Amniotic stem cell (primary cell): Measurements from ENCODE around the gene HELZ.
"Not testable (repeated sequence)": the region's sequence is repeated elsewhere in the genome, so short reads cannot be mapped to it uniquely, and the experiment has no call there.

Experiments
- DNase-seq: peaks from one replicate; lab custom pipeline; 2025; lab: John Stamatoyannopoulos, UW

Gene HELZ

GRCh38 chr17:67229109-67229955 lies 15.7 kb downstream of the HELZ start:
- DNase-seq = no peak

GRCh38 chr17:67227488-67227887 lies 17.5 kb downstream of the HELZ start:
- no peak for DNase-seq

DNA sequence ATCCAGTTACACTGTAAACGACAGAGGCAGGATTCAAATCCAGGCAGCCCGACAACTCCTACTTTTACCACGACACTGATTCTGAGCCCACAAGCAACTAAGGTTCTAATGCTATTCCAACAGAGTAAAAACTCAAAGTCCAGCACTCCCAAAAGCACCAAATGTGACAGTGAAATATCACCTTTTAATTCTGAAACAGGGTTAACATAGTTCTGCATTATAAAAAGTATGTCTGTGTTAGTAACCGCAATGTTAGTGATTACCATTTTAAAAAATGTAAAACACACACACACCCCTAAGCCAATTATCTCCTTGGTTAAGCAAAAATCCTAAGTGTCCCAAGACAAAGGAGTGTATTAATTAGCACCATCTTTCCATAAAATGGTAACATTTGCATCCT lies 19.7 kb downstream of the HELZ start:
- no peak for DNase-seq

- DNase-seq = no peak
Observed at GRCh38 chr17:67224736-67225135, 20.3 kb downstream of the HELZ start.

DNA sequence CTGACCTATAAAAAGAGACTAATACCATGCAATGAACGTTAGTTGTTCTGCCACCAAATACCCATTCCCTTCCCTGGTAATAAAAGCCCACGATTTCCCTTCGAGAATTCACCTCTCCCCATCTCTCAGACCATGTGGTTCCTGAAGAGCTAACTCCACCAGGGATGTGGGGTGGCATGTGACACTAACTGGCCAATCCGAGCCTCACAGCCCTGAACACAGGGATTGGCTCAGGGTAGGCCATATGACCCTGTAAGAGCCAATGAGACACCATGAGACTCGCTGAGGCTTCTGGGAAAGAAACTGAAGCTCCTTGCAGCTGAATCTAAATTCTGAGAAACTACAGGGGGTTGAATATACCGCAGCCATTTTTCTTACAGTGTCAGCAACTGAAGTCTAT lies 21.1 kb downstream of the HELZ start:
- no peak for DNase-seq

- no peak for DNase-seq
Observed at GRCh38 chr17:67221062-67221998, 23.7 kb downstream of the HELZ start.

- DNase-seq = no peak
Observed at GRCh38 chr17:67218385-67218950, 26.5 kb downstream of the HELZ start.

DNA sequence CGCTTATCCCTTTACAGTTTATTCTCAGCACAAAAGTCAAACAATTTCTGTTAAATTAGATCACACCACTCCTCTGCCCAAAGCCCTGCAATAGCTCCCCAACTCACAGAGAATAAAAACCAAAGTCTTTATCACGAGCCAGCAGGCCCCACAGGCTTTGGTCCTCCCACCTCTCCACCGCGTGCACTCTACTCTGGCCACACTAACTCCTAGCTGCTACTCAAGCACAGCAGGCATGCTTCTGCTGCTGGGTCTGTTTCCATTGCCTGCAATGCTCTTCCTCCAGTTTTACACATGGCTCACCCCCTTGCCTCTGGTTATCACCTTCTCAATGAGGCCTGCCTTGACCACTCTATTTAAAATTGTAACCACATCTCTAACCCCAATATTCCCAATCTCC lies 27.6 kb downstream of the HELZ start:
- no peak for DNase-seq

DNA sequence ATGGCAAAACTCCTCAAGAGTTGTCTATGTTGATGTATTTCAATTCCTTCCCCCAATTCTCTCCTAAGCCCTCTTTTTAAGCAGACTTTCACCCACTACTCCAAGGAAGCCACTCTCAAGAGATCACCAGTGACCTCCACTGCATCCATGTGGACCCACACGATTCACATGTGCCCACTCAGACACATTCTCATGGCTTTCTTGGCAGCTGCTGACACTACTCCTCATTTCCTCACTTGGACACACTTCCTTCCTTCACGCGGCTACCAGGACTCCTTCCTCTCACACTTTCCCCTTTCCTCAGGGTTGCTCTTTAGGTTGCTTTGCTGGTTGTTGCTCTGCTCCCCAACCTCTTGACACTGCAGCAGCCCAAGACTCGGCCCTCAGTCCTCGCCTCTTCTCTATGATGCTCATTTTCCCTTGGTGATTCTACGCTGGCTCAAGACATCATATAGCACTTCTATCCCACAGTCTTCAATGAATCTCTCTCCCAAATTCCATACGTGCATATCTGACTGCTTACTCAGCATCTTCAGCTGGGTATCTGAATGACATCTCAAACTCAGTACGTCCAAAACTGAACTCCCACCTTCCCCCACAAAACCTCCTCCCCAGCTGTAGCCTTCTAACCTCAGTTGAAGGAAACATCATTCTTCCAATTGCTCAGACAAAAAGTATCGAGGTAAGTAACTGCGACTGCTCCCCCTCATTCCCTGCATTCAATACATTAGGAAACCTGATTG lies 28.2 kb downstream of the HELZ start:
- DNase-seq = no peak

DNA sequence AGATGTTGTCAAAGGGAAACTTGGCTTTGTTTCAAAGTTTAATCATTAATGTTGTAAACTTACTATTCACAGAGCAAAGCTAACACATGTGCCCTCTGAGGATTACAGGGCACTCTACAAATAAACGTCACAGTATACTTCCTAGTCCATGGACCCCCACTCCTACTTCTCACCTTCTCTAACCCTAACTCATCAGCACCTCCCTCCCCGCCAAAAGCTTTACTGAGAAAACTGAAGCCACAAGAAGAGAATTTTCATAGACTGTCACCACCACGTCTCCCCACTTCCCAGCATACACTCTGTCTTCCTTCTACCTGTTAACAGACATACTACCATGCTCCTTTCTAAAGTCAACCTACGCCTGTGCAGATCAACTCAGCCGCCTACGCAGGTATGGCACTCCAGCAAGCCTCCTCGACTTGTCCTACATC lies 29.0 kb downstream of the HELZ start:
- DNase-seq = no peak

DNA sequence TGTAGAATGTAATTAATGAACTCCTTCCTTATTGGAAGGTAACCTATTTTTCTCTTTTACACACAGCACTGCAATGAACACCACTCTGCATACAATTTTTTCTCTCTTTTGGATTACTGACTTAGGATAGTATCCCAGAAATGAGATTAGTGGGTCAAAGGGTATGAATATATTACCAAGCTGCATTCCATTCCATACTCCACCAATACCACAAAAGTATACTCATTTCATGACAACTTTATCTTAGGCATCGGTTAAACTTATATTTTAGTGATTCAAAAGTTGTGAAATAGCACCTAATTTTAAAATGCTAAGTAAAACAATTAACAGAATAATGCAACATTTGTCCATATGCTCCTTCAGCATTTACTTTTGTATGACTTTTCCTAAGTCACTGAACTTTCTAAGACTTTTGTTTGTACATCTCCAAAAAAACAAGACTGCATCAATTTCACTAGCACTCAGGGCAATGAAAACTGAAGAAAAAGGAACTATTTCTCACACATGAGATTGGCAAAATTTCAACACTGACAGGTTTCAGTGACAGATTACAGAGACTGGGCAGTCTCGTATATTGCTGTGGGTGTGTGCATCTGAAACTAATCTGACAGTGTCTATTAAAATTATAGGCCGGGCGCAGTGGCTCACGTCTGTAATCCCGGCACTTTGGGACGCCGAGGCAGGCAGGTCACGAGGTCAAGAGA lies 32.1 kb downstream of the HELZ start:
- DNase-seq = no peak

GRCh38 chr17:67212231-67212630 lies 32.8 kb downstream of the HELZ start:
- DNase-seq = no peak

DNA sequence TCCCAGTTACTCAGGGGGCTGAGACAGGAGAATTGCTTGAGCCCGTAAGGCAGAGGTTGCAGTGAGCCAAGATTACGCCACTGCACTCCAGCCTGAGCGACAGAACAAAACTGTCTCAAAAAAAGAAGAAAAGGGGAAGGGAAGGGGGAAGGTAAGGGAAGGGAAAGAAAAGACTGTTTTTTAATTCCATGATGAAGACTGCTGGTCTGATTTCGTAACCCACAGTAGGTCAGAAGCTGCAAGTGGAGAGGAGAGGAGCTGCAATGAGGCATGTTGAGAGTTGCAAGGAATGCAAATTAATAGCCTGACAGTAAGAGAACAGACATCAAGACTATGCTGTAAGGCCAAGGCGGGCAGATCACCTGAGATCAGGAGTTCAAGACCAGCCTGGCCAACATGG lies 33.3 kb downstream of the HELZ start:
- no peak for DNase-seq

DNA sequence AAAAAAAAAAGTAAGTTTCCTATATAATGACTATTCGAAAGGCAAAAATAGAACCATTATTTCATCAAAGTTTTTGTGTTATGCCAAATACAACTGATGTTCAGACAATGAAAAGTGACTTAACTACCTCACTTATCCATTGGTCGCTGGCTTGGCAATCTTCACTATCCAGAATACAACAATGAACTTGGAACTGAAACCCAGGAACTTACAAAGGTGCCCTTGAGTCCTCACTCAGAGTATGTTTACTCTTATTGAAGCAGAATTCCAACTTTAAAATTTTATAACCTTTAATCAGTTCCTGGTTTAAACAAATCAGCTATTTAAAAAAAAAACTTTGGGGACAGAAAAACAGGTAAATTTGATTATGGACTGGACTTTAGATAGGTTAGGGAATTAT lies 34.1 kb downstream of the HELZ start:
- no peak for DNase-seq

DNA sequence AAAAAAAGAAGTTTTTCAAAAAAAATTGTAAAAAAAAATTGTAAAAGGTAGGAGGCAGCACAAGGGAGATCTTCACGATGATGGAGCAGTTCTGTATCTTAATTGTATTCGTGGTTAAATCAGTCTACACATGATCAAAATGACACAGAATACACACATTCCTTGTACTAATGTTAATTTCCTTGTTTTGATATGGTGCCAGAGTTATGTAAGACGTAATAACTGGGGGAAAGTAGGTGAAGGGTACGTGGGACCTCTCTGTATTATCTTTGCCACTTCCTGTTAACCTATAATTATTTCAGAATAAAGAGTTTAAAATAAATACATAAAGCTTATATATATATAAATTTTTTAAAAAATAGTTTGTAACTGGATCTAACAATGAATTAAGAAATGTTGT lies 36.8 kb downstream of the HELZ start:
- DNase-seq = no peak

DNA sequence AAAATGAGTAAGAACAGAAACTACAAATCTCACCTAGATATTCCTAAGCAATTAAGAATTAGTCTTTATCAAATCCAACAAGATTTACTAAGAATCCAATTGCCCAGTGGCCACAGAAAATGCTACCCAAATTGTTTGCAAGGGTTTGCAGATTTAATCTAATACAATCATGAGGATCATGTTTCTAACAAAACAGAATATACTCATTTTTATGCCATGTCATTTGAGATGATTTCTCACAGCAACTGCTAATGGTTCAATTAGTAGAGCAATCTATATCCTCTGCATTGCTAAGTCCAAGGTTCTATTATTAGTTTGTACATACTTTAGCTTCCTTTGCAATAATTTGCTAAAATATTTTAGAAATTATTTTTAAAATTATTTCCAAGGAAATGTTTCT lies 41.2 kb downstream of the HELZ start:
- no peak for DNase-seq

- DNase-seq = no peak
Observed at GRCh38 chr17:67202503-67202902, 42.5 kb downstream of the HELZ start.

DNA sequence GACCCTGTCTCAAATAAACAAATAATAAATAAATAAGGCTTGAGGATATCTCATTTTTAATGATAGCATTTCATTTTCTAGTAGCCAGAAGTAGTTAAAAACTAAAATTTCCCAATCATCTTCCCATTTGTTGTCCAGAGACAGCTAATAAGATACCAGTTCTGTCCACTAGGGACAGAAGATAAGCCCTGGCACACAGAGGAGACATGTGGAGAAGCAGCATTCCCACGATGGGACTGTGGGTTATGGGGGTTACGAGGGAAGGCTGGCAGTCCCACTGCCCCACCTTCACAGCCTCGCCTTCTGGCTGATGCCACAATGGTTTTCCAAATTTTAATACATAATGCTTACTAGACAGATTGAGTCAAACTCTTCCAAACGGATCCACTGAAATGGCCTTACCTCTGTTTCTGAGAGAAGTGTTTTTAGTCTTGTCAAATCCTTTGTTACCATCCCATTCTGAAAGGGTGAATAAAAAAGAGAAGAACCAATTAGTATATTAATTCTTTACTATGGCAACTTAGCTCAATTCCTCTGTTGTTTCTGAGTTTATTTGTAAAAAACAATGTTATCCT lies 44.2 kb downstream of the HELZ start:
- DNase-seq = no peak

DNA sequence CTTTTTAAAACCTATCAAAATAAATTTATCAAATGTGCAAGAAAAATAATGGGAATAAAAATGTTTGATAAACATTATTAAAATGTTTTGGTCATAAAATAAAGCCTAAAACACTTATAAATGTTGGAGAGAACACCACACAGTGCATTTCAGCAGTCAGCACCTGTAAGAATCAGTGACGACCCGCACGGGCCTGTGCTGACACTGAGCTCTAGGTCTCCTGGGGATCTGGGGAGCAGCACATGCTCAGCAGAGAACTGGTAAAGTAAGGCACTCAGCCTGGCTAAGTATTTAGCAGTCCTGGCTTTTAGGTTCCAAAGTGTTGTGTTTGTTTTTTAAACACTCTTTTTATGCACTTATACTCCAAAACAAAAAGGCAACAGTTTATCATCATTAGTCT lies 46.9 kb downstream of the HELZ start:
- DNase-seq = no peak

GRCh38 chr17:67197023-67197422 lies 48.0 kb downstream of the HELZ start:
- not testable (repeated sequence) for DNase-seq

DNA sequence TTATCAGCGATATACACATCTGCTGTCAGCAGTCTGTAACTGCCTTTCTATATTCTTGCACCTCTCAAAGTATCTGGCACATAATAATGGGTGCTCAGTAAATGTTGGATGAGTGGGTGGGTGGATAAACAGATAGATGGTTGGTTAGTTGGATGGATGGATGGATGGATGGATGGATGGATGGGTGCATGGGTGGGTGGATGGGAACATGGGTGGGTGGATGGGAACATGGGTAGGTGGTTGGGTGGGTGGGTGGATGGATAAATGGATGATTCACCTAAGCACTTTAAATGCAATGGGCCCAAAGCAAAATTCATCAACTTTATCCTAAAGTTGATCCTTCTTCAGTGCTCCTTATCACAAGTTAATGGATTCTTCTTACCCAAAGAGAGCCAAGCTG lies 48.6 kb downstream of the HELZ start:
- DNase-seq = no peak
